Activated gamma-delta T cell (primary cell): Measurements from ENCODE around the gene MPPED1.

Experiments used
- DNase-seq: peaks from one replicate; lab custom pipeline; 2025; lab: John Stamatoyannopoulos, UW

Gene MPPED1

DNA sequence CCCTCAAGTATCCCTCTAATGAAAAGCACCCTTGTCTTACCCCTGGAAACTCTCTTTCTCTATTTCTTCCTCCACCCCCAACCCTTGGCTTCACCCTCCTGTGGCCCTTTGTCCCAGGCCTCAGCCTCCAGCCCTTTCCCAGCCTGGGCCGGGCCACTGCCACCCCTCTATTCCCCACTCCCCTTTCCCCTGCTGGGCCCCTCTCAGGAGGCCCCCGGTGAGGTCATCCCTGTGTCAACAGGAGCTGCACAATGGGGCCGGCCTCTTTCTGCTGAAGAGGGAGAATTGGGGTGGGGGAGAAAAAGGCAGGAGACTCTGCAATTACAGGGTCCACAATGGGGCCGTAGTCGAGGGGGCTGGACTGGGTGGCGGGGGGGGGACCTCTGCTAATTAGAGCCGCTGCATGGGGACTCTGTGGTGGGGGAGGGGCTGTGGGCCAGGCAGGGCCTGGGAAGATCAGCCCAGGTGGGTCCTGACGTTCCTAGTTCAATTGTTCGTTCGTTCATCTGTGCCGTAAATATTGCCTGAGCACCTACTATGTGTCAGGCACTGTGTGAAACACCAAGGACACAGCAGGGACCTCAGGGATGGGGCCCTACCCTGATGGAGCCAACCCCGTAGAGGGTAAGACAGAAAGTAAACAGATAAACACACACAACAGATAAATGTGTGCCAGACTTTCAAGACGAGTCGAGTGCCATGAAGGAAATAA, 18.5 kb upstream of the MPPED1 start:
- no peak for DNase-seq

DNA sequence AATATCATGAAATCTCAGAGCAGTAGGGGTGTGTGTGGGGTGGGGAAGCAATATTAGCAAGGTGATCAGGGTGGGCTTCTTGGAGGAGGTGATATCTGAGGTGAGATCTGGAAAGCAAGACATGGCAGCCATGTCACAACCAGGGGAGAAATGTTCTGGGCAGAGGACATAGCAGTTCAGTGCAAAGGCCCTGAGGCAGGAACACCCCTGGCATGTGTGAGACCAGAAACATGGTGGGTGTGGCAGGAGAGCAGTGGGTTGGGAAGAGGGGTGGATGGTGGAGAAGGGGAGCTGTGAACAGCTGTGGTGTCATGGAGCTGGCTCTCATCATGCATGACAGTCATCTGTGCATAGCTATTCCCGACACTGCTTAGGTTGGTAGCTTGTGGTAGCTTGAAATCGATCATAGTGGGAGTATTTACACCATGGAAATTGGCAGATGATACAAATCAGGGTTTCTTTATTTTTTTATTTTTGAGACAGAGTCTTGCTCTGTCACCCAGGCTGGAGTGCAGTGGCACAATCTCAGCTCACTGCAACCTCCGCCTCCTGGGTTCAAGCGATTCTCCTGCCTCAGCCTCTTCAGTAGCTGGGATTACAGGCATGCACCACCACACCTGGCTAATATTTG, 17.9 kb upstream of the MPPED1 start:
- no peak for DNase-seq

DNA sequence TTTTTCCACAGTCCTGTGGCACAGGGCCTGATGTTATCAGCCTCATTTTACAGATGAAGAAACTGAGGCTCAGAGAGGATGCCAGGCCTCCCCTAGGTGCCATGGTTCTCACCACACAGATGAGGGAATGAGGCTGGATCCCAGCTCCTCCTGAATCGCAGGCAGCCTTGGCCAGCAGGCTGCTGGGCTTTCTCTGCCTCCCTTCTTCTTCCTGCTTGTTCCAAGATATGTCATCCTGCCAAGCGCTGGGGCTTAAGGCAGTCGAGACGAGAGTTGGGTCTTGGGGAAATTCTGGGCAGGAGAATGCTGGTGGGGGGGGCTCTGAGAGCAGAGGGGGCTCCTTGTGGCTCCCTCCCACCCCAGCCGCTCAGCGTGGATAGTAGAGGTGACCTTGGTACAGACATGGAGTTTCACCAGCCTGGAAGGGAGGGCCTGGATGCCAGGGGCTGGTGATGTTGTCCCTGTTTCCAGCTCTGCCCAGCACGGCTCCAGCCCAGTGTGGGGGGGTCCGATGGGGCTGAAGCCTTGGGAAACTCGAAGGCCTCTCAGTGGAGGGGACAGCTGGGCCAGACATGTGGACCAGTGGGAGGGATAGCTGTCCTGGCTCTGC, 16.6 kb upstream of the MPPED1 start:
- DNase-seq = no peak

DNA sequence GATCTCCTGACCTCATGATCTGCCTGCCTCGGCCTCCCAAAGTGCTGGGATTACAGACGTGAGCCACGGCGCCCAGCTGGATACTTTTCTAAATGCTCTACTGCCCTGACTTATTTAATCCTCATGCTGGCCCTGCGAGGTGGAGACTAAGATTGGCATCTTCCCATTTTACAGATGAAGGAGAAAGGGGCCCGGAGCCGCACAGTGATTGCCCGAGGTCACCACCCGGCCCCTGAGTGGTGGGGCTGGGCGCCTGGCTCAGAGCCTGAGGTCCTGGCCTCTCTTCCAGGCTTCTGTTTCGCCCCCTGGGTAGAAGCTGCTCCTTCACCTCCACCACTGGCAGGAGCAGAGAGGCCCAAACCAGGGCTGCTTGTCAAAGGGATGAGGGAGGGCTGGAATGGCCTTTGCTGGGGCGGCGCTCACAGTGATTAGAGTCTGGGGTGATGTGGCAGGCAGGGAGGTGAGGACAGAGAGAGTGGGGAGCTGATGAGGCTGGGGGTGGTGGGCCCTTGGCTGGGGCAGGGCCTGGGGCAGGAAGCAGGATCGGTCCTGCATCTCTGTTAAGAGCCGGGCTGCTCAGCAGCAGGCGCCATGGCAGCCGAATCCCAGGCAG, 15.4 kb upstream of the MPPED1 start:
- DNase-seq = no peak

DNA sequence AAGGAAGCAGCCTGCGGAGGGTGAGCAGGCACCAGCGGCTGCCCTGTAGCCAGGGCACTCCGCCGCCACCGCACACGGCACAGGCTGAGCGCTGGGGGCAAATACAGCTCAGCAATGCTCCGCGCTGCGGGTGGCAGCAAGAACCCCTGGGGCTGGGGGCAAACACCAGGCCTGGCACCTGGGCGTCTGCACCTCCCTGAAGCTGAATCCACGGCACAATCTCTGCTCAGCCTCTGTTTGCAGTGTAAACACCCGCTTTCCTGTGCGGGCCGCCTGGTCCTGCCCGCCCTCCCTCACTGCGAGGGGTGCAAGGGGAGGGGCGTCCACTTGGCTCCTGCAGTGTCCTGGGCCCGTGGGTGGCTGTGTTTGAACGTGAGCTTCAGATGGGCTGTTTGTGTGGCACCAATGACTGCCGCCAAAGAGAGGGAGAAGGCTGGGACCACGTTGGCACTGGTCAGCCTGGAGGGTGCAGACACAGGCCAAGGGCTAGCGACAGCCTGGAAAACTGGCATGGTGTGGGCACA, 14.8 kb upstream of the MPPED1 start:
- no peak for DNase-seq

DNA sequence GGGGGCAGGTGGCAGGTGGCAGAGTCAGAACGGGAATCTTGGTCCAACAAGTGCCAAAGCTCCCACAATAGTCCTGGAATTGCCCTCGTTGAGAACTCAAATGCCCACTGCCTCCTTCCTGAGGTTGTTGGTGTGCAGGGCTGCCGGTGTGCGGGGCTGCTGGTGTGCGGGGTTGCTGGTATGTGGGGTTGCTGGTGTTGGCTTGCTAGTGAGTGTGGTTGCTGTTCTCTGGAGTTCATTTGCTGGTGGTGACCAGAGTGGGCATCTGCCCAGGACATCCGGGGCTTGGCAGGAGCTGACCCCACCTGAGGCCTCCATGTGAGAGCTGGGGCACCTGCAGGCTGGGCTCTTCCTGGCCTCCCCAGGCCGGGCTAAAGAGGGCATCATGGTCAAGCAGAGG, 14.0 kb upstream of the MPPED1 start:
- DNase-seq = no peak

DNA sequence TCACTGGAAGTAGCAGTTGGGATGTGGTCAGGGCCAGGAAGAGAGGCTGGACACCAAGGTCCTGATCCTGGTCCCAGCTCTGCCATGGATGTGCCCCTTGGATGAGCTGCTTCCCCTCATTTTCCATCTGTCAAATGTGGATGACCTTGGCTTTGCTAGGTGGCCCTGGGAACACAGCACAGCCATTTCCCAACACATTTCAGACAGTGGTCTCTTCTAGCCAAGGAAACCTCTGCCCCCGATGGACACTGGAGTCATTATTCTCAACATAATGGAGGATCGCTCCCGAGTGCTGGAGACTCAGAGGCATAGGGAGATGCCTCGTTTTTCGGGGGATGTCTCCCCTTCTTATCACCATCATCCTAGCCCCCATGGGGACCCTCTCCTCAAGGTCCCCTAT, 13.6 kb upstream of the MPPED1 start:
- DNase-seq = no peak

DNA sequence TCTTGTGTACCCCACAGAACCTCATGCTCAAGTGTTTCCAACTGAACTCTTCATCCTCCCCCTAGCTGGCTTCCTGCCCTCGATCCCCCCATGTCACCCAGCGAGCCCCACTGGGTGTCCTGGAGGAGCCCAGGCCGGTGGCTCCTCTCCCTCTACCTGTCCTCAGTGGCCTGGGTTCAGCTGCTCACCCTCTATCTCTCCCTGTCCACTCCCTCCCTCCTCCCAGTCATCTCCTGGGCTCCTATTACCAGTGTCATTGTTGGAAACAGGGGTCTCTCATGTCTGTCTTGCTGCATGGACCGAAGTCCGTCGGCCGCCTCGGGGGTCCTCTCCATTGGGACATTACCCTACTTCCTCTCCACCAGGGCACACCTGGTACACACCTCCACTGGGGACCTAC, 12.9 kb upstream of the MPPED1 start:
- no peak for DNase-seq

DNA sequence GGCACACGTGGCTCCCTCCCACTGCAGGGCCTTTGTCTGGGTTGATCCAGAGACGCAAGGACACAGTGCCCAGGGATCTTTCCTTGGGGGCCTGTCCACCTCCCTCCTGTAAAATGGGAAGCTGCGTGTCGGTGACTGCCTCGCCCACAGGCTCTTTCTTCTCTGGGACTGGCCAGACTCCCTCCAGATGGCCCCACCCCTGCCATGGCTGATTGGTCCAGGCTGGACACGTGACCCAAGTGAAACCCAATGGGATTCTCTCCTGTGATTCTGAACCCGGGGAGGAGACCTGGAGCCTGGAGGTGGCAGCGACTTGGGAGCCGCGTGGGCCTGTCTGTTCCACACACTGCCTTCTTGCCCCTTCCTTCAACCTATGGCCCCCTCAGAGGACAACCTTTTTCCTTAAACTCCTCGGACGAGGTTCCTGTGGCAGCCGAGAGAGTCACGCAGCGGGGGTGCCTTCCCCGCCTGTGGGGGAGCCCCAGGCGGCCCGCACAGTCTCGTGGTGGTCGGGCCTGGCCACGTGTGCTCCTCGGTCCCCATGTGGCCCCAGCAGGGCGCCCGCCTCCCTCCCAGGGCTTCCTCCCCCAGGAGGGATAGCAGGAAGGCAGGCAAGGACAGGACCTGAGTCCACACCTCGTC, 12.4 kb upstream of the MPPED1 start:
- no peak for DNase-seq

DNA sequence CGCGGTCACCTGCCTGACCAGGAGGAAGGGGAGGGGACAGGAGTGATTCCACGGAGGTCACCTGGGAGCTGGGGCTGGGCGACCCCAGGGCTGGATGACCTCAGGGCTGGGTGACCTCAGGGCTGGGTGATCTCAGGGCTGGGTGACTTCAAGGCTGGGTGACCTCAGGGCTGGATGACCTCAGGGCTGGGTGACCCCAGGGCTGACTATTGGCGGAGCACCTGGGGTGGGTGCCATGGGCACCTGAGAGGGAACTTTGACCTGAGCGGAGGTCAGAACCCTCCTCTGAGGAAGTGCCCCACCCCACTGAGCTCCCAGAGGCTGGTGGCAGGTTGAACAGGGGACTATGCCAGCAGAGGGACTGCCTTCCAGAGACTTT, 11.8 kb upstream of the MPPED1 start:
- no peak for DNase-seq

DNA sequence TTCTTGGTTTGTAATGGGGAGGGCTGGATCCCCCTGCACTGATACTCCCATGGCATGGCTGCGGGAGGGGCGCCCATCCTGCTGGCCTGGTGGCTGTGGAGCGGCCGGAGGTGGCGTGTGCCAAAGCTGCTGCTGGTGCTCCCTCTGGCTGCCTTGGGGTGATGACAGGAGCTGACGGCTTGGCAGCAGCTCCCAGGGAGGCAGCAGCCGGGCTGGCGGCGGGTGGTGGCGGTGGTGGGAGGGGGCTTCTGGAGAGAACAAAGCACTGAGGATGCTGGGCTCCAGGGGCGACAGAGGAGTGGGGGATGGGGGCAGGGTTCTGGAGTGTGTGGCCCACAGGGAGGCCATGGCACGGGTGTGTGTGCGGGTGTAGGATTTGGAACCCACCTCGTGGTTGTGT, 11.4 kb upstream of the MPPED1 start:
- DNase-seq = no peak

DNA sequence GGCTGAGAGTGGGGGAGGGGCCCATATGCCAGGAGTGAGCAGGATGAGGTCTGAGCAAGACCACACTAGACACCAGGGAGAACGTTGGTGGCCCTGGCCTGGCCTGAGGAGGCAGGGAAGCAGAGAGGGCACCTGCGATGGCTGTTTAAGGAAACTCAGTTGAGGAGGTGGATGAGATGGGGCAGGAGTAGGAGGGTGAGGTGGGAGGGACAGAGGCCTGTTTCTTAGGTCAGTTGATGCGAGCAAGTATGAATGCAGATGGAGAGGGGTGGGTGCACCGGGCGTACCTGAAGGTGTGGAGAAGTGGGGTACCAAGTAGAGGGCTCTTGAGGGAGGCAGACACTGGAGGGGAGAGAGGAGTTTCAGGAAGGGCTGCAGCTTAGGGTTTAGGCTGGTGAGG, 10.6 kb upstream of the MPPED1 start:
- no peak for DNase-seq

DNA sequence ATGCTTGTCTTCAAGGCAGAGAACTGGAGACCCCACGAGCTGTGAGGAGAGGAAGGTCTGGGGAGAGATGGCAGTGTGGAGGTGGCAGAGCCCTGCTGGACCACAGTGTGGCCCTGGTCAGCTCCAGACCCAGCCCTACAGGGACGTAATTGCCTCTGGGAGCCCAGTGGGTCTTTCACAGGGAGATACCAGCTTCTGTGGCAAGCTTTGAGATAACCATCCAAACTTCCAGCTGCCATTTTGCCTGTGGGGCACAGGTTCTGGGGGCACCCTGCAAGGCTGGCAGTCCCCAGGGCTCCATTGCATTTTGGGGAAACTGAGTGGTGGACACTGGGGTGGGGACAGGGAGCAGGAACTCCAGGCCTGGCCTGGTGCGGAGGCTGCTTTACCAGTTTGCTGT, 10.2 kb upstream of the MPPED1 start:
- DNase-seq = no peak

DNA sequence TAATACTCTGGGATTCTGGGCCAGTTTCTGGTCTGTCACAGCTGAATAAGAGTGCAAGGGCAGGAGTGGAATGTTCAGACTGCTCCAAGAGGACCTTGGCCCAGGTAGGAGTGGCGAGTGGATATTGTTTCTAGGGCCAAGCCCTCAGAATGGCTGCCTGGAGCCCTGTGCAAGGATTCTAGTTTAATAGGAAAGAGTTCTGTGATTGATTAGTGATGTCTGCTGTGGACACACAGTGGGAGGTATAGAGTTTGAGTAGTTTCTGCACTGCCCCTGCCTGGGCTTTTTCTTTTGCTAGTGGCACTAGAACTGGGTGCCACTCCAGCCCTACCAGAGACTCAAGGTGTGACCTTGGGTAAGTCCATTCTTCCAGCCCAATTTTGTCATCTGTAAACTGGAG, 9.7 kb upstream of the MPPED1 start:
- DNase-seq = no peak

DNA sequence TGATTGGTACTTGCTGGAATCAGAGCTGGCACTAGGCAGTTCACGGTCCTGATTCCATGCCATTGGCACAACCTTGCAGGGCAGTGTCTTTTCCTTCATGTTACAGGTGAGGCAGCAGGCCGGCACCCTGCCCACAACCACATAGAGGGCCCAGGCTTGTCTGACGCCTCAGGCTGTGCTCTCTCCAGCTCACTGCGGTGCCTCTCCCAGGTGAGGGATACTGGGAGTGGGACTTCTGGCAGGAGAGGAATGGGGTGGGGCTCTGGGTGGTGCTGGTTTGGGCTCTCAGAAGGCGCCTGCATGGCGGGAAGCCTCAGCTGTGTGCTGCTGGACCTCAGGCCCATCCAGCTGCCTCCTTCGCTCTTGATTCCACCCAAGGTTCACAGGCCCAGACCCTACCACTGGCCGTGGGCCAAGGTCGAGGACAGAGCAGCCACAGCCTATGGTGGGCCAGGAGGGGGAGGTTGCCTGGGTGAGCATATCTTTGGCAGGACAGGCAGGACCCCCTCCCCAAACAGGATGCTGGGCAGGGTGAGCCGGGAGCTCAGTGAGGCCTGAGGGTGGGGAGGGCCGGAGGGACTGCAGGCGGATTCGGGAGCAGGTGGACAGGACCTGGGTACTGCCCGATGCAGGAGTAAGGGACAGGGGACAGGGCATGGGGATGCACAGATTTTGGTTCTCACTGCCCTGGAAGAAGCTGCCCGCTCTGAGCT, 7.0 kb upstream of the MPPED1 start:
- no peak for DNase-seq

DNA sequence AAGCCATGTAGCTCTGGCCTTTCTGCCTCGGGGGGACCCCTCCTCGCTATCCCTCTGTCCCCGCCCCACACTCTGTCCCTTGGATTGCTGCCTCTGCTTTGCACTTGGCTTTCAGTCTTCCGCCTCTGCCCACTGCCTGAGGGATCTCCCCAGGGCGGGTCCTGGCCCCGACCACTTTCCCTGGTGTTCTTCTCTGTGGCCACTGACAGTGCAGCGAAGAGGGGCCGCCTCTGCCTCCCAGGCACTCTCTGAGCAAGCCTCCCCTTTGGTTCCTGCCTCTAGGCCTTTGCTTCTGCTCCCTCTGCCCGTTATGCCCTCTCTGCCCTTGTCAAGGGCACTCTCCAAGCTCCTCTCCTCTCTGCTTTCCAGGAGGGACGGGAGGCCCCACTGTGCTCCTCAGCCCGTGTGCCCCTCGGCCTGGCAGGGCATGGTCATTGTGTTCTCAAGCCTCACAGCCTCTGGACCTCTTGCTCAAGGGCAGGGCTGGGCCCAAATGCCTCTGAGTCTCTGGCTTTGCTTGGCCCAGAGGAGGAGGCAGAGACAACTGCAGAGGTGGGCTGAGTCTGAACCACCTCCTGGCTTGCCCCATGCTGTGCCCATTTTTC, 5.5 kb upstream of the MPPED1 start:
- DNase-seq = no peak

DNA sequence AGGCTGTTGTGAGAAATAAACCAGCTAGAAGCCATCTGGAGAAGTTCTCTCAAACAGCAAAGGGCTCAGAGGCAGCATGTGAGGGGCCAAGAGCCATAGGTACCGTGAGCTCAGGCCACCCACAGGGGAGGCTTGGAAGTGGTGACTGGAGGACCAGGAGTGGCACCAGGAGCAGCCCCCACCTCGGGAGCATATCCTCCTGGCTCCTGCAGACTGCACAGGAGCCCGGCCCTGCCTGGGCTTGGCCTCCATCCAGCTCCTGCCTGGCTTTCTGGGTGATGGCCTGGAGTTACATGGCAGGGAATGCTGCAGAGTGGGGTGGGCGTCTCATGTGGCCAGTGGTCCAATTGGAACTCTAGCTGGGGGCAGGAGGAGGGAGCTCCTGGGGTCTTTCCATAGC, 4.2 kb upstream of the MPPED1 start:
- no peak for DNase-seq

DNA sequence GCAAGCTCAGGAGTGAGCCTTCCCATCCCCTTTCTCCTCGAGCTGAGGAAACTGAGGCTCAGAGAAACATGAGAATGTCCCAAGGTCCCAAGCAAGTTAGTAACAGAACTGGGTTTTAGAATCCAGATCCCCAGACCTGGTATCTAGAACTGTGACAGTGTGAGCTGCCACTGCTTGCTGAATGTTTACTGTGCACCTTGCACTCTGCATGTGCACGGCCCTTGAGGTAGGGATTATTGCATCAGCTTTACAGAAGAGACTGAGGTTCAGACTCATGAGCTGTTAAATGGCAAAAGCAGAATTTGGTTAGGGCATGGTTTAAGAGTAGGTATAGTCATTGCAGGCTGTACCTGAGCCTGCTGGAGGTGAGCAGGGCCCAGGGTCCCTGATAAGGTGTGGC, 3.8 kb upstream of the MPPED1 start:
- DNase-seq = no peak

DNA sequence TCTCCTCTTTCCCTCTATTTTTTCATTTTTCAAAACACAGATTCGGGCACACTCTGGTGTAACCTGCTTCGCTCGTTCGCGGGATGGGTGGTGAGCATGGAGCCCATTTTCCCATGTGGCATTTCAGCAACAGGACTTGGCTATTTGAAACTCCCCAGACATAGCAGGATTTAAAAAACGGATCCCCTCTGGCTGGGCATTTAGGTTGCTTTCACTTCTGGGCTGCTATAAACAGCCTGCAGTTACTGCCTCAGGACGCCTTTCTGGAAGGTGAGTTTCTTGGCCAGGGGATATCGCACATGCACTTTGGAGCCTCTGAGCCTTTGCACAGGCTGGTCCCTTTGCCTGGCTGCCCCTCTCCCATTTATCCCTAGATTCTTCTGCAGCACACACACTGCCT, 2.8 kb upstream of the MPPED1 start:
- DNase-seq = no peak

DNA sequence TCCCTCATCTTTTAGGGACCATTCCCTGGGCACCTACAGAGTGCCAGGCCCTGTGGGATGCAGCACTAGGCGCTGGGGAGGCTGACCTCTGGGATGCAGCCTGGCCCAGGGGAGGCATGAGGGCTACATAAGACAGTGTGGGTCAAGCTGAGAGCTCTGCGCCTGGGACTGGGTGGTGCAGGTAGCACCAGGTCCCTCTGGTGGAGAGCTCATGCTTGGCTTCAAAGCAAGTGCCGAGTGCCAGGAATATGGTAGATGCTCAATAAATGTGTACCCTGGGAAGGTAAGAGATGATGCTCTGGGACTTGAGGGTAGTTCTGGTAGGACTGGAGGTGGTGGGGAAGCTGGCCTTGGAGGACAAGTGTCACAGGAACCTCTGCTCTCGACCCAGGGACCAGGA, 2.0 kb upstream of the MPPED1 start:
- no peak for DNase-seq
